Astrocyte (in vitro differentiated cells and primary cell): ENCODE data around the gene RALGAPA2. TPM values are rescaled to one million over a fixed set of nuclear protein-coding genes. Genes with fewer than 3 reads are reported as not detected.

Experiments used
- DNase-seq: peaks from one replicate; pipeline ENCODE4 v3.0.0-alpha.2; 2010; ENCODE audit warnings: low read depth
- FAIRE-seq: peaks from 2 replicates; lab custom pipeline; 2011; peaks lifted over from hg19 to GRCh38; lab: Jason Lieb, UNC
- H2AFZ ChIP-seq: 2 replicates; pipeline ENCODE4 v1.6.0; 2012; ENCODE audit warnings: low read depth, low read length, inconsistent platforms
- H3K27ac ChIP-seq: 2 replicates; pipeline ENCODE4 v1.5.1; 2011; ENCODE audit warnings: low read depth, low read length, inconsistent platforms
- H3K27me3 ChIP-seq: 2 replicates; pipeline ENCODE4 v1.6.0; 2011; ENCODE audit warnings: low read length, inconsistent platforms; ENCODE audit not compliant: insufficient read depth
- H3K36me3 ChIP-seq: 2 replicates; pipeline ENCODE4 v1.5.1; 2011; ENCODE audit warnings: low read length, inconsistent platforms; ENCODE audit not compliant: insufficient read depth
- H3K4me1 ChIP-seq: 2 replicates; pipeline ENCODE4 v1.5.1; 2011; ENCODE audit warnings: low read length, inconsistent platforms; ENCODE audit not compliant: insufficient read depth
- H3K4me2 ChIP-seq: 2 replicates; pipeline ENCODE4 v1.6.0; 2012; ENCODE audit warnings: low read length, inconsistent platforms
- H3K4me3 ChIP-seq: 2 replicates; pipeline ENCODE4 v1.5.1; 2011; ENCODE audit warnings: low read depth, mild to moderate bottlenecking, low read length, inconsistent platforms; ENCODE audit not compliant: insufficient read depth
- H3K79me2 ChIP-seq: 2 replicates; pipeline ENCODE4 v1.6.0; 2012; ENCODE audit warnings: mild to moderate bottlenecking, low read length, inconsistent platforms; ENCODE audit not compliant: insufficient read depth
- H3K9ac ChIP-seq: 2 replicates; pipeline ENCODE4 v1.6.0; 2012; ENCODE audit warnings: mild to moderate bottlenecking, low read length, inconsistent platforms
- H3K9me3 ChIP-seq: 2 replicates; pipeline ENCODE4 v1.5.1; 2012; ENCODE audit warnings: low read depth, mild to moderate bottlenecking, low read length, inconsistent platforms; ENCODE audit not compliant: insufficient read depth
- H4K20me1 ChIP-seq: 2 replicates; pipeline ENCODE4 v1.6.0; 2012; ENCODE audit warnings: low read length, inconsistent platforms; ENCODE audit not compliant: insufficient read depth
- H3K27ac Mint-ChIP-seq: one replicate; pipeline ENCODE4 v1.8.0; 2021; ENCODE audit warnings: mild to moderate bottlenecking, mixed read lengths; ENCODE audit not compliant: unreplicated experiment
- H3K27me3 Mint-ChIP-seq: one replicate; pipeline ENCODE4 v1.8.0; 2021; ENCODE audit warnings: low read depth, mixed read lengths; ENCODE audit not compliant: unreplicated experiment
- H3K36me3 Mint-ChIP-seq: one replicate; pipeline ENCODE4 v1.8.0; 2021; ENCODE audit warnings: low read depth, mixed read lengths; ENCODE audit not compliant: unreplicated experiment
- H3K4me1 Mint-ChIP-seq: one replicate; pipeline ENCODE4 v1.8.0; 2021; ENCODE audit warnings: low read depth, mixed read lengths; ENCODE audit not compliant: unreplicated experiment
- H3K4me3 Mint-ChIP-seq: one replicate; pipeline ENCODE4 v1.8.0; 2021; ENCODE audit warnings: mild to moderate bottlenecking, moderate library complexity, mixed read lengths; ENCODE audit not compliant: unreplicated experiment
- H3K9me3 Mint-ChIP-seq: one replicate; pipeline ENCODE4 v1.8.0; 2021; ENCODE audit warnings: mild to moderate bottlenecking, mixed read lengths; ENCODE audit not compliant: unreplicated experiment
- CTCF ChIP-seq: IDR thresholded peaks from 2 replicates; pipeline ENCODE4 v1.5.1; 2011; ENCODE audit warnings: low read depth, mild to moderate bottlenecking, inconsistent platforms, low read length, moderate library complexity; ENCODE audit not compliant: insufficient read depth
- EZH2 ChIP-seq: IDR thresholded peaks from 2 replicates; pipeline ENCODE4 v1.6.1; 2012; ENCODE audit warnings: mild to moderate bottlenecking, low read length, inconsistent platforms; ENCODE audit not compliant: insufficient read depth
- total RNA-seq: library from RNA; stranded (reverse); gene quantifications from 2 replicates; pipeline ENCODE4 v1.2.1, GENCODE V29; 2021

RALGAPA2 gene
- total RNA-seq, 1 donor from 2014 or later: 6.6 TPM

- Histone ChIP-seq H4K20me1 (no peaks in the 10 kb centered on the region), H3K27me3 (no peaks in the 10 kb centered on the region), H3K36me3 (no peaks in the 10 kb centered on the region), H3K27ac (no peak overlapping the region), H3K4me1 (no peaks in the 10 kb centered on the region), H3K79me2 (no peaks in the 10 kb centered on the region), H3K9me3 (no peaks in the 10 kb centered on the region), H3K4me2 (no peak overlapping the region), H3K4me3 (no peak overlapping the region), H2AFZ (no peak overlapping the region), H3K9ac (no peak overlapping the region)
- peaks cover 6% of the 10 kb centered on the region for H3K4me1 Mint-ChIP-seq
- H3K9me3 Mint-ChIP-seq: no peaks in the 10 kb centered on the region
- H3K27ac Mint-ChIP-seq: no peak overlapping the region
- no peaks in the 10 kb centered on the region for H3K36me3 Mint-ChIP-seq
- peaks cover 17% of the 10 kb centered on the region for H3K27me3 Mint-ChIP-seq
- DNase-seq: no peak
- FAIRE-seq: no peak
- no peak overlapping the region for H3K4me3 Mint-ChIP-seq
- TF ChIP-seq CTCF: no peak
- TF ChIP-seq EZH2: no peak
These were observed 28.1 kb upstream of the RALGAPA2 start for GRCh38 chr20:20740541-20740940.

GRCh38 chr20:20737158-20737557, 24.7 kb upstream of the RALGAPA2 start:
- no peak for FAIRE-seq

More at GRCh38 chr20:20737158-20737557, 24.7 kb upstream of the RALGAPA2 start:
- Histone ChIP-seq H3K79me2 (no peaks in the 10 kb centered on the region), H3K36me3 (no peaks in the 10 kb centered on the region), H3K4me1 (no peaks in the 10 kb centered on the region), H2AFZ (no peak overlapping the region), H3K4me2 (no peak overlapping the region), H3K9me3 (no peaks in the 10 kb centered on the region), H3K9ac (no peak overlapping the region), H3K4me3 (no peak overlapping the region), H3K27me3 (no peaks in the 10 kb centered on the region), H3K27ac (no peak overlapping the region), H4K20me1 (no peaks in the 10 kb centered on the region)
- TF ChIP-seq CTCF (no peak), EZH2 (no peak)
- no peaks in the 10 kb centered on the region for H3K9me3 Mint-ChIP-seq
- peaks cover 17% of the 10 kb centered on the region for H3K27me3 Mint-ChIP-seq
- no peaks in the 10 kb centered on the region for H3K36me3 Mint-ChIP-seq
- DNase-seq: no peak
- H3K4me3 Mint-ChIP-seq: no peak overlapping the region
- no peak overlapping the region for H3K27ac Mint-ChIP-seq
- H3K4me1 Mint-ChIP-seq: no peaks in the 10 kb centered on the region
